BLaER1 treated with 17β-estradiol and CSF1 and Interleukin-3, amounts not matched to agents 10 nM and 100 nM (cell line): Measurements from ENCODE around the gene CFAP221.
A peak's percentile ranks its signal among the peaks of the same experiment; 100 is the strongest.

Source experiments
- H3K27ac ChIP-seq, 11 experiments: shearing (Covaris generic); formaldehyde crosslinking; 2 replicates each; pipeline ENCODE4 v1.8.1; 2022
- H3K27me3 ChIP-seq, 11 experiments: shearing (Covaris generic); formaldehyde crosslinking; 2 replicates each; pipeline ENCODE4 v1.8.1; 2022
- H3K36me3 ChIP-seq, 11 experiments: shearing (Covaris generic); formaldehyde crosslinking; 2 replicates each; pipeline ENCODE4 v1.8.1; 2022
- H3K4me1 ChIP-seq, 10 experiments: shearing (Covaris generic); formaldehyde crosslinking; 2 replicates each; pipeline ENCODE4 v1.8.1; 2022
- H3K4me2 ChIP-seq, 11 experiments: shearing (Covaris generic); formaldehyde crosslinking; 2 replicates each; pipeline ENCODE4 v1.8.1; 2022
- H3K4me3 ChIP-seq, 10 experiments: shearing (Covaris generic); formaldehyde crosslinking; 2 replicates each; pipeline ENCODE4 v1.8.1; 2022
- H3K9ac ChIP-seq, 11 experiments: shearing (Covaris generic); formaldehyde crosslinking; 2 replicates each; pipeline ENCODE4 v1.8.1; 2022
- H3K9me3 ChIP-seq, 11 experiments: shearing (Covaris generic); formaldehyde crosslinking; replicated peaks in 1 of 11; 2 replicates each; pipeline ENCODE4 v1.8.1; 2022
- H4K20me1 ChIP-seq, 11 experiments: shearing (Covaris generic); formaldehyde crosslinking; 2 replicates each; pipeline ENCODE4 v1.8.1; 2022
- Cebpa-rat ChIP-seq, 11 experiments: shearing (Covaris generic); IDR thresholded peaks; 2 replicates each; pipeline ENCODE4 v1.8.1; 2022

CFAP221 gene

DNA sequence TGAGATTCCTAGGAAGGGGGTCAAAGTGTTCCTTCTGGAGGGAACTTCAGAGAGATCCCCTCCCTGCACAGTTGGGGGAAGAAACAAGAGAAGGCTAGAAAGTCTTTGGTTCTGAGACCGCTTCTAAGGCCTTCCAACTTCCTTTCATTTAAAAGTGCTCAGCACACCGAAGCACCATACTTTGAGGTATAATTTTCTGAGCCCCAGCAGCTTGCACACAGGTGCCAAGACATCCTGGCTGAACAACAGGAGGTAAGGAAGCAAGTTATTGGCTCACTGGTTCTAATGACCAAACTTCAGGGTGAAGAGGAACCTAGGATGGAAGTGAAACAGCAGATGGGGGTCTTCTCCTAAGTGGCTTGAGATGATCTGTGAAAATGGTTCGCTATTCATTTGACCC lies 154.0 kb downstream of the CFAP221 start:
- TF ChIP-seq Cebpa-rat (IDR thresholded peaks at IDR 0.05): no peak
- H3K27ac ChIP-seq: no peak overlapping the region
- no peaks in the 10 kb centered on the region for H3K36me3 ChIP-seq
- no peaks in the 10 kb centered on the region for H3K27me3 ChIP-seq
- H3K9me3 ChIP-seq: no peaks in the 10 kb centered on the region
- no peaks in the 10 kb centered on the region; a peak in 1 of 22 replicates for H4K20me1 ChIP-seq
- H3K4me1 ChIP-seq: peaks cover 52 to 77% (median 63%) of the 10 kb centered on the region in 10 experiments
- H3K9ac ChIP-seq: no peak overlapping the region
- peak overlapping the region in 10 of 11 experiments; percentile 6 to 85 (median 76); a peak in 14 of 22 replicates for H3K4me2 ChIP-seq
- H3K4me3 ChIP-seq: no peak overlapping the region

DNA sequence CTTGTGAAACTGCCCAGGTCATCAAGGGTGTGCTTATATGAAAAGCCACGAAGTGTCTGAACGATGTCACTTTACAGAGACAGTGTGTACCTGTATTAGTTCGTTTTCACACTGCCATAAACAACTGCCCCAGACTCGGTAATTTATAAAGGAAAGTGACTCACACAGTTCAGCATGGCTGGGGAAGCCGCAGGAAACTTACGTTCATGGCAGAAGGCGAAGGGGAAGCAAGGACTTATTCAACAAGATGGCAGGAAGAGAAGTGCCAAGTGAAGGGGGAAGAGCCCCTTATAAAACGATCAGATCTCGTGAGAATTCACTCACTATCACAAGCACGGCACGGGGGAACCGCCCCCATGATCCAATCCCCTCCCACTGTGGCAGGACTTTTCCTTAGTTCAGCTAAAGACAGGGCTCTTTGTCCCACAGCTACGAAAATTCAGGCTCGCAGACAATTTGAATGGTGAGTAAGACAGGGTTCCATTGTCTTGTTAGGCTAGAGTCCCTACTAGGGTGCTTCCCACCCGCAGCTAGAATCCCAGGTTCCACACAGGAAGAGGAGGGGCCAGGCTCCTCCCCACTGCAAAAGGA lies 154.9 kb downstream of the CFAP221 start:
- no peak overlapping the region for H3K27ac ChIP-seq
- no peak for TF ChIP-seq Cebpa-rat (IDR thresholded peaks at IDR 0.05)

DNA sequence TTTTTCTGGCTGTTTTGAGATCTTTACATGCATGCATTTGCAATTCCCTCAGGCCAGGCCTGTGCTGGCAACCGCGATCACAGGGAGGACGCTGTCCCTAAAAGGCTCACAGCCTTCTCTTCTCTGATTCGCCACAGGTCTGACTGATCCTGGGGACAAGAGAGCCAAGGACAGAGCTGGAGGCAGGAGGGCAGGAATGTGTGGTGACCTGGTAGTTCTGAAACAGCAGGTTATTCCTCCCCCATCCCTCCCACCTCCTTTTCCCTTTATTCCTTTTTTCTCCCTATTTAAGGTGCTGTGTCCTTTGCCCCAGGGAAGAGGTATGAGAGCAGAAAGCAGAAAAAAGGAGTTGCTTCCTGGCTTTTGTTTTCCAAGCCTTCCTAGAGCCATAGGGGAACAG lies 156.6 kb downstream of the CFAP221 start:
- Histone ChIP-seq H3K36me3 (no peaks in the 10 kb centered on the region; a peak in 2 of 22 replicates), H4K20me1 (no peaks in the 10 kb centered on the region; a peak in 1 of 22 replicates), H3K27me3 (no peaks in the 10 kb centered on the region), H3K4me2 (0 out of 22 replicates have a peak overlapping the region, but pooled peaks of 1 of the 11 experiments have one; percentile 2), H3K4me3 (no peak overlapping the region), H3K9ac (no peak overlapping the region), H3K4me1 (peaks cover 47 to 73% (median 60%) of the 10 kb centered on the region in 10 experiments), H3K9me3 (peaks cover 8 to 14% (median 12%) of the 10 kb centered on the region in 11 experiments), H3K27ac (no peak overlapping the region)
- TF ChIP-seq Cebpa-rat (IDR thresholded peaks at IDR 0.05): no peak

More for the DNA sequence above, 154.9 kb downstream of the CFAP221 start:
- Histone ChIP-seq H3K27me3 (no peaks in the 10 kb centered on the region), H3K4me3 (no peak overlapping the region), H3K9me3 (no peaks in the 10 kb centered on the region), H3K9ac (no peak overlapping the region), H4K20me1 (no peaks in the 10 kb centered on the region; a peak in 1 of 22 replicates), H3K4me1 (peaks cover 58 to 82% (median 68%) of the 10 kb centered on the region in 10 experiments), H3K36me3 (no peaks in the 10 kb centered on the region), H3K4me2 (peak overlapping the region in 10 of 11 experiments; percentile 4 to 84 (median 45); a peak in 13 of 22 replicates)

DNA sequence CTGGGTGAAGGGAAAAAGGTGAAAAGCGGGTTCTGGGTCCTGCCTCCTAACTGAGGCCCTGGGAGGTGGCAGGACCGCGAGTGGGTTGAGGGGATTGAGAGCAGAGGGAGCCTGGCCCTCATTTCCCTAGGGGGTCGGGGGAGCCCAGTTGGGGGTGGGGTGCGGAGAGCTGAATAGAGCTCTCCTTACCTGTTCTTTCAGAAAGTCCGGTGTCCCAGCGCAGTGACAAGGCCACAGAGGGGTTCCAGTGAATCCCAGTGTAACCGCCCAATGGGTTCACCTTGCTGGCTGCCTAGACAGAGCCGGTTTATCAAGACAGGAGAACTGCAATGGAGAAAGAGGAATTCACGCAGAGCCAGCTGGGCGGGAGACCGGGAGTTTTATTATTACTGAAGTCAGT lies 157.1 kb downstream of the CFAP221 start:
- H3K4me2 ChIP-seq: 0 out of 22 replicates have a peak overlapping the region, but pooled peaks of 1 of the 11 experiments have one; percentile 2
- peaks cover 8 to 14% (median 12%) of the 10 kb centered on the region in 11 experiments for H3K9me3 ChIP-seq
- peaks cover 42 to 73% (median 60%) of the 10 kb centered on the region in 10 experiments for H3K4me1 ChIP-seq
- no peaks in the 10 kb centered on the region; a peak in 1 of 22 replicates for H4K20me1 ChIP-seq
- no peaks in the 10 kb centered on the region; a peak in 2 of 22 replicates for H3K36me3 ChIP-seq
- H3K27ac ChIP-seq: no peak overlapping the region
- H3K9ac ChIP-seq: no peak overlapping the region
- H3K27me3 ChIP-seq: no peaks in the 10 kb centered on the region
- no peak for TF ChIP-seq Cebpa-rat (IDR thresholded peaks at IDR 0.05)
- H3K4me3 ChIP-seq: no peak overlapping the region

DNA sequence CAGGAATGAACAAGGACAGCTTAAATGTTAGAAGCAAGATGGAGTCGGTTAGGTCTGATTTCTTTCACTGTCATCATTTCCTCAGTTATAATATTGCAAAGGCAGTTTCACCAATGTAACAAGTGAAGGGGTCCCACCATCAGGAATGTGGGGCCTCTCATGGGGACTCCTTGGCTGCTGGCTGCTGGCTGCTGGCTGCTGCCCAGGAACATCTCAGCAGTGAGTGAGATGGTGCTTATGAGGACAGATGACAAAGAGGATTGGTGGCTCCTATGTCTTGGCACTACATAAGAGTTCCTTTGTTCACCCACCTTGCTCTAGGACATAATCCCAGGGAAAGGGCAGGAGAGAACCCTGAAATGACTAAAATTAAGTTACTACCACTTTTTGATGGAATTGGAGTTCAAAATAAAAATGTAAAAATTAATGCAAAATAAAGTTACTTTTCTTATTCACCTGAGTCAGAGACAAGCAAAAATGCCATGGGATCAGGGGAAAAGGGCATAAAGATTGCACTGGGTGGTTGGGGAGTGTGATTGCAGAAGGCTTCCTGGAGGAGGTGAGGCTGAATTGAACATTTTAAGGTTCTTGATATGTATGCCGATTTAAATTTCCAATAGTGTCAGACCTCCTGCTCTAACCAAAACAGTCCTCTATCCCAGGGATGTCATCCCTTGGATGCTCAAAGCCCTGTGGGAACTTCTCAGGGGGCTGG lies 158.1 kb downstream of the CFAP221 start:
- Histone ChIP-seq H3K27me3 (no peaks in the 10 kb centered on the region), H3K36me3 (no peaks in the 10 kb centered on the region; a peak in 2 of 22 replicates), H3K4me3 (no peak overlapping the region), H3K9ac (no peak overlapping the region), H3K4me1 (peaks cover 34 to 73% (median 56%) of the 10 kb centered on the region in 10 experiments), H4K20me1 (no peaks in the 10 kb centered on the region), H3K9me3 (peaks cover 8 to 14% (median 12%) of the 10 kb centered on the region in 11 experiments), H3K4me2 (peak overlapping the region in 2 of 11 experiments; percentile 71 to 73; a peak in 1 of 22 replicates), H3K27ac (no peak overlapping the region)
- no peak for TF ChIP-seq Cebpa-rat (IDR thresholded peaks at IDR 0.05)

DNA sequence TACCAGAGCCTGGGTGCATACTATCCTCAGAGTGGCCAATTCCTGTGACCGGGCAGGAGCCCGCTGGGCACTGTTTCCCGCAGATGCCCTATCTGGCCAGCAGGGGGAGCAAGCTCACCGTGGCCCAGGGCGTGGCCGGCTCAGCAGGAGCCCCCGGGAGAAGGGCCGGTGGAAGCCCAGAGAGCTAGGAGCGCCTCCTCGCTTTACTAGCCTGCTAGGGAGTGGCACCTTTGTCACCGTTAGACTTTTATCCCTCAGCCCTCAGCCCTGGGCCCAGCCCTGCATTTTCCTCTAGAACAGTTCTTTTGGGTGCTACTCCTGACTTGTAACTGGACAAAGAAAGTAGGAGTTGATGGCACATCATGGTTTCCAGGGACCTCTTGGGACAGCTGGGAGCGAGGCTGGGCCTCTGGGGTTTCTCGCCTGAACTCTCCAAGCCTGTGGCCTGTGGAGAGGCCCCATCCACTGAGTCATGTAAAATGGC lies 158.7 kb downstream of the CFAP221 start:
- Histone ChIP-seq H3K27ac (no peak overlapping the region), H3K9ac (peak overlapping the region in 2 of 11 experiments; percentile 19 to 27; a peak in 2 of 22 replicates), H3K4me2 (peak overlapping the region; percentile 19 to 73 (median 54); a peak in 21 of 22 replicates), H3K27me3 (no peaks in the 10 kb centered on the region), H3K4me1 (peaks cover 34 to 73% (median 56%) of the 10 kb centered on the region in 10 experiments), H4K20me1 (no peaks in the 10 kb centered on the region), H3K36me3 (no peaks in the 10 kb centered on the region; a peak in 2 of 22 replicates), H3K4me3 (no peak overlapping the region), H3K9me3 (peaks cover 8 to 14% (median 12%) of the 10 kb centered on the region in 11 experiments)
- no peak for TF ChIP-seq Cebpa-rat (IDR thresholded peaks at IDR 0.05)

DNA sequence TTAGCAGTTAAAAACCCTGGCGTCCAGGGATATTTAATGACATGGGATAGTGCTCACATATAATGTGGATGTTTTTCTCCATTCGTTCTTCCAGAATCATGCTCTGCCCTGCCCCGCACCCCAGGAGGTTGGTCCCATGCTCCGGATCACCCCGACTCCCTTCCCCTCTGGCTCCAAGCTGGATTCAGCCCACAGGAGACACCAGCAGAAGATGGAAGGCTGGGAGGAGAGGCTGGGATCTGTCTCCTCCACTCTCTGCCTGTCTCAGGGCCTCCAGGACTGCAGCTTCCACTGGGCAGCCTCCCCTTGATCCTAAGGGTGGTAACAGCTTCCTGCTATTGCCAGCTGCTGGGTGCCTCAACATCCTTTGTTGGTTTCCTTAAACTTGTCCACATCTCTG lies 159.3 kb downstream of the CFAP221 start:
- H3K4me3 ChIP-seq: no peak overlapping the region
- no peaks in the 10 kb centered on the region; a peak in 2 of 22 replicates for H3K36me3 ChIP-seq
- no peak for TF ChIP-seq Cebpa-rat (IDR thresholded peaks at IDR 0.05)
- H3K27ac ChIP-seq: peak overlapping the region in 1 of 11 experiments; percentile 14; a peak in 1 of 22 replicates
- H3K27me3 ChIP-seq: no peaks in the 10 kb centered on the region
- no peaks in the 10 kb centered on the region for H4K20me1 ChIP-seq
- H3K4me1 ChIP-seq: peaks cover 31 to 73% (median 56%) of the 10 kb centered on the region in 10 experiments
- H3K9ac ChIP-seq: peak overlapping the region in 1 of 11 experiments; percentile 19; a peak in 1 of 22 replicates
- H3K9me3 ChIP-seq: peaks cover 8 to 14% (median 12%) of the 10 kb centered on the region in 11 experiments
- peak overlapping the region in 10 of 11 experiments; percentile 19 to 73 (median 53); a peak in 18 of 22 replicates for H3K4me2 ChIP-seq

DNA sequence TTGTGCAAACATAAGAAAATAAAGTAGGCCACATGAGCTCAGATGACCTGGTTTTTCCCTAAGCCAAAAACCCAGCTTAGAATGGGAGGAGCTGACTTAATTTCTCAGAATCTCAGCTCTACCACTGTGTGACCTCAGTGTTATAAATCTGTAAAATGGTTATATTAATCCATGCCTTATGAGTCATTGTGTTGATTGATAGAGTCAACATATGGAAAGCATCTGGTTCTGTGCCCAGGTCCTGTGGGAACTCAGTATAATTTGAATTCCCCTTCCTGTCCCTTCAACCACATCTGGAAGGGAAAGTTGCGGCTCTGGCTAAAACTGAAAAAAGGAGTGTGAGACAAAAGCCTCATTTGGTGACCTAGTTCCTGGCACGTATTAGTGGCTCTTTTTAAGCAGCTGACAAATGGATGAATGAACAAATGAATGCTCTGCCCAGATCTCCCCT lies 160.4 kb downstream of the CFAP221 start:
- Histone ChIP-seq H3K4me3 (peak overlapping the region in 2 of 10 experiments; percentile 9 to 10; a peak in 1 of 20 replicates), H3K9ac (no peak overlapping the region), H4K20me1 (no peaks in the 10 kb centered on the region), H3K27me3 (no peaks in the 10 kb centered on the region), H3K36me3 (no peaks in the 10 kb centered on the region; a peak in 2 of 22 replicates), H3K9me3 (peaks cover 8 to 14% (median 12%) of the 10 kb centered on the region in 11 experiments), H3K4me2 (peak overlapping the region in 6 of 11 experiments; percentile 1 to 72 (median 54); a peak in 7 of 22 replicates), H3K27ac (peak overlapping the region in 2 of 11 experiments; percentile 6 to 12; a peak in 1 of 22 replicates), H3K4me1 (peaks cover 19 to 69% (median 61%) of the 10 kb centered on the region in 10 experiments)
- no peak for TF ChIP-seq Cebpa-rat (IDR thresholded peaks at IDR 0.05)
